Pons (tissue), 1 donor: ENCODE measurements around the gene ABHD8.
A peak's percentile ranks its signal among the peaks of the same experiment; 100 is the strongest.

Source experiments
- DNase-seq: peaks from one replicate; pipeline ENCODE4 v3.0.0-alpha.2; 2016; ENCODE audit warnings: low spot score

The ABHD8 gene

GRCh38 chr19:17333611-17334413, 30.6 kb upstream of the ABHD8 start:
- DNase-seq, result no peak

GRCh38 chr19:17332677-17333581, 29.7 kb upstream of the ABHD8 start:
- DNase-seq, result peak; percentile 37

GRCh38 chr19:17332360-17332676, 29.1 kb upstream of the ABHD8 start:
- DNase-seq, result no peak

- DNase-seq, result no peak
Measured at GRCh38 chr19:17331045-17331558, 27.9 kb upstream of the ABHD8 start.

- DNase-seq, result no peak
Measured at GRCh38 chr19:17330262-17331044, 27.2 kb upstream of the ABHD8 start.

GRCh38 chr19:17329366-17330261, 26.4 kb upstream of the ABHD8 start:
- no peak for DNase-seq

- no peak for DNase-seq
Measured at GRCh38 chr19:17328517-17329365, 25.5 kb upstream of the ABHD8 start.

GRCh38 chr19:17327654-17328516, 24.7 kb upstream of the ABHD8 start:
- no peak for DNase-seq

GRCh38 chr19:17327068-17327653, 23.9 kb upstream of the ABHD8 start:
- no peak for DNase-seq

- DNase-seq, result no peak
Measured at GRCh38 chr19:17326595-17326966, 23.4 kb upstream of the ABHD8 start.

GRCh38 chr19:17325881-17326594, 22.8 kb upstream of the ABHD8 start:
- DNase-seq, result peak; percentile 75

GRCh38 chr19:17325133-17325532, 21.9 kb upstream of the ABHD8 start:
- no peak for DNase-seq

GRCh38 chr19:17324357-17325114, 21.3 kb upstream of the ABHD8 start:
- no peak for DNase-seq

GRCh38 chr19:17323964-17324332, 20.7 kb upstream of the ABHD8 start:
- no peak for DNase-seq

GRCh38 chr19:17323300-17323963, 20.2 kb upstream of the ABHD8 start:
- DNase-seq, result no peak

GRCh38 chr19:17322854-17323253, 19.6 kb upstream of the ABHD8 start:
- DNase-seq, result peak; percentile 34
